Lung (tissue), 12 donors: Measurements from ENCODE around the gene KLHDC10. TPM values are rescaled to one million over a fixed set of nuclear protein-coding genes. Genes with fewer than 3 reads are reported as not detected.

Experiments used
- ATAC-seq: fragments of 200-7000 bp; cut with Tn5 transposase; one replicate; pipeline ENCODE4 v1.9.1; 2020; ENCODE audit warnings: moderate number of reproducible peaks; ENCODE audit not compliant: insufficient read depth, low FRiP score
- DNase-seq, 3 donors: peaks; one replicate each; pipeline ENCODE4 v3.0.0-alpha.2; 2013 to 2017
- H3K27ac ChIP-seq, 2 donors: one replicate each; pipeline ENCODE4 v1.5.1; 2013; ENCODE audit warnings: mild to moderate bottlenecking in 2 of 2, moderate library complexity in 2 of 2, control low read depth in 1 of 2, inconsistent platforms in 1 of 2, low read depth in 1 of 2, low read length in 1 of 2
- H3K27me3 ChIP-seq, 3 donors: one replicate each; pipeline ENCODE4 v1.5.1; 2013; ENCODE audit warnings: low read length in 2 of 3; ENCODE audit not compliant: control insufficient read depth in 3 of 3, insufficient read depth in 3 of 3
- H3K36me3 ChIP-seq, 4 donors: one replicate each; pipeline ENCODE4 v1.5.1; 2013; ENCODE audit warnings: low read length in 4 of 4, mild to moderate bottlenecking in 1 of 4, moderate library complexity in 1 of 4; ENCODE audit not compliant: control insufficient read depth in 4 of 4, insufficient read depth in 4 of 4
- H3K4me1 ChIP-seq, 5 donors: one replicate each; pipeline ENCODE4 v1.5.1; 2013; ENCODE audit warnings: low read length in 5 of 5, mild to moderate bottlenecking in 2 of 5, moderate library complexity in 1 of 5; ENCODE audit not compliant: control insufficient read depth in 5 of 5, insufficient read depth in 5 of 5
- H3K4me3 ChIP-seq: one replicate; pipeline ENCODE4 v1.5.1; 2013; ENCODE audit warnings: mild to moderate bottlenecking, control low read depth, moderate library complexity
- H3K9ac ChIP-seq, 2 donors: one replicate each; pipeline ENCODE4 v1.5.1; 2013; ENCODE audit warnings: low read length in 2 of 2, control low read depth in 1 of 2; ENCODE audit not compliant: insufficient read depth in 1 of 2
- H3K9me3 ChIP-seq, 4 donors: one replicate each; pipeline ENCODE4 v1.5.1; 2013; ENCODE audit warnings: low read length in 3 of 4, mild to moderate bottlenecking in 1 of 4, moderate library complexity in 1 of 4; ENCODE audit not compliant: control insufficient read depth in 4 of 4, insufficient read depth in 3 of 4
- CTCF ChIP-seq: IDR thresholded peaks from 2 replicates; pipeline ENCODE4 v1.5.1; 2012; ENCODE audit warnings: mild to moderate bottlenecking; ENCODE audit errors: control extremely low read depth, extremely low read depth
- WGBS, 2 donors: extraction: QIAGEN DNeasy Blood & Tissue Kit; methylation state at CpG; one replicate each; pipeline ENCODE4 v1.1.7; 2013; 5-methylcytosine and 5-hydroxymethylcytosine counted together
- polyA plus RNA-seq, 2 donors: library from polyadenylated mRNA; stranded (reverse); fragments of 200-250 nt; gene quantifications; one replicate each; pipeline ENCODE4 v1.2.1, GENCODE V29; 2013
- total RNA-seq, 2 donors: library from RNA; depleted of rRNA in 1 of 2; stranded (reverse); fragments of >200 nt in 1 of 2; gene quantifications; one replicate each; pipeline ENCODE4 v1.2.1, GENCODE V29; 2014 to 2021
- donor health status: control.
- donor health status: control.
- donor health status: Bipolar disorder and iron deficiency.
- donor health status: healthy.
- donor health status: DM: yes; HTN: yes; CAD: no.

KLHDC10 gene
- total and polyA plus RNA-seq, 4 donors = 10.4 to 56.9 (median 25.1) TPM

- no peaks in the 10 kb centered on the region for H3K9me3 ChIP-seq
- DNase-seq (no peak), ATAC-seq (no peak)
- H3K9ac ChIP-seq = no peak overlapping the region
- no peaks in the 10 kb centered on the region for H3K27me3 ChIP-seq
- no peak overlapping the region for H3K4me3 ChIP-seq
- no peak for TF ChIP-seq CTCF
- H3K36me3 ChIP-seq = peaks cover 16 to 33% (median 21%) of the 10 kb centered on the region in 4 donors
- no peak overlapping the region for H3K27ac ChIP-seq
- H3K4me1 ChIP-seq = peaks cover 0 to 30% (median 5%) of the 10 kb centered on the region in 5 donors
- WGBS, 2 donors = 95 to 96% methylated on average over 6 of the region's 6 CpGs
These were observed 61.0 kb downstream of the KLHDC10 start for GRCh38 chr7:130131191-130131834.

- Histone ChIP-seq H3K9ac (no peak overlapping the region), H3K27me3 (no peaks in the 10 kb centered on the region), H3K9me3 (no peaks in the 10 kb centered on the region), H3K4me3 (no peak overlapping the region), H3K4me1 (peaks cover 0 to 25% (median 5%) of the 10 kb centered on the region in 5 donors), H3K27ac (no peak overlapping the region), H3K36me3 (peaks cover 16 to 28% (median 20%) of the 10 kb centered on the region in 4 donors)
- ATAC-seq (no peak), DNase-seq (no peak)
- no peak for TF ChIP-seq CTCF
- WGBS, 2 donors = 94 to 97% methylated on average over 12 of the region's 12 CpGs
These were observed 61.9 kb downstream of the KLHDC10 start for GRCh38 chr7:130131964-130132875.

GRCh38 chr7:130133029-130133782, 62.9 kb downstream of the KLHDC10 start:
- H3K9ac ChIP-seq = no peak overlapping the region
- no peak for TF ChIP-seq CTCF
- no peak overlapping the region for H3K27ac ChIP-seq
- H3K36me3 ChIP-seq = peaks cover 18 to 27% (median 22%) of the 10 kb centered on the region in 4 donors
- peaks cover 0 to 15% (median 5%) of the 10 kb centered on the region in 5 donors for H3K4me1 ChIP-seq
- no peak overlapping the region for H3K4me3 ChIP-seq
- ATAC-seq (no peak), DNase-seq (no peak)
- H3K9me3 ChIP-seq = no peaks in the 10 kb centered on the region
- H3K27me3 ChIP-seq = no peaks in the 10 kb centered on the region
- WGBS, 2 donors = 94% methylated on average over 7 of the region's 7 CpGs
